Keratinocyte (primary cell): ENCODE results near the gene TFDP1. TPM values are rescaled to one million over a fixed set of nuclear protein-coding genes. Genes with fewer than 3 reads are reported as not detected.

Experiments
- DNase-seq: peaks from one replicate; pipeline ENCODE4 v3.0.0-alpha.2; 2011; ENCODE audit warnings: low read depth, missing footprints, low spot score
- FAIRE-seq: peaks from 2 replicates; lab custom pipeline; 2011; peaks lifted over from hg19 to GRCh38; lab: Jason Lieb, UNC
- H2AFZ ChIP-seq: 2 replicates; pipeline ENCODE4 v1.6.0; 2012; ENCODE audit warnings: low read length, control low read depth, inconsistent platforms; ENCODE audit not compliant: control insufficient read depth
- H3K27ac ChIP-seq: 2 replicates; pipeline ENCODE4 v1.5.1; 2011; ENCODE audit warnings: low read length; ENCODE audit not compliant: control insufficient read depth, insufficient read depth
- H3K27me3 ChIP-seq: 3 replicates; pipeline ENCODE4 v1.6.0; 2011; ENCODE audit warnings: low read length; ENCODE audit not compliant: control insufficient read depth, insufficient read depth; ENCODE audit errors: extremely low read depth
- H3K36me3 ChIP-seq, 2 experiments: 2 replicates in 1 of 2; 3 replicates in 1 of 2; pipeline ENCODE4 v1.5.1; 2011; ENCODE audit warnings: low read length in 2 of 2, mild to moderate bottlenecking in 1 of 2; ENCODE audit not compliant: control insufficient read depth in 2 of 2, insufficient read depth in 2 of 2; ENCODE audit errors: extremely low read depth in 1 of 2
- H3K4me1 ChIP-seq: 3 replicates; pipeline ENCODE4 v1.5.1; 2011; ENCODE audit warnings: low read length; ENCODE audit not compliant: control insufficient read depth, insufficient read depth; ENCODE audit errors: extremely low read depth
- H3K4me2 ChIP-seq: 3 replicates; pipeline ENCODE4 v1.6.0; 2011; ENCODE audit warnings: low read depth, low read length; ENCODE audit not compliant: control insufficient read depth, insufficient read depth; ENCODE audit errors: extremely low read depth
- H3K4me3 ChIP-seq, 3 experiments: fragments of 200-600 bp in 1 of 3; sonication (generic) in 1 of 3; 2 replicates in 2 of 3; 3 replicates in 1 of 3; pipeline ENCODE4 v1.5.1; 2011 to 2016; ENCODE audit warnings: low read length in 3 of 3, mild to moderate bottlenecking in 3 of 3, control low read depth in 2 of 3, inconsistent platforms in 1 of 3, low read depth in 1 of 3, mixed read lengths in 1 of 3, mixed run types in 1 of 3, moderate library complexity in 1 of 3; ENCODE audit not compliant: control insufficient read depth in 2 of 3, insufficient read depth in 2 of 3; ENCODE audit errors: extremely low read depth in 1 of 3
- H3K79me2 ChIP-seq: 2 replicates; pipeline ENCODE4 v1.6.0; 2012; ENCODE audit warnings: low read length; ENCODE audit not compliant: control insufficient read depth, insufficient read depth
- H3K9ac ChIP-seq: 3 replicates; pipeline ENCODE4 v1.6.0; 2011; ENCODE audit warnings: low read length; ENCODE audit not compliant: control insufficient read depth, insufficient read depth; ENCODE audit errors: extremely low read depth
- H3K9me1 ChIP-seq: 3 replicates; pipeline ENCODE4 v1.6.0; 2011; ENCODE audit warnings: low read length; ENCODE audit not compliant: control insufficient read depth, insufficient read depth; ENCODE audit errors: extremely low read depth
- H3K9me3 ChIP-seq: 2 replicates; pipeline ENCODE4 v1.5.1; 2012; ENCODE audit warnings: low read depth, low read length; ENCODE audit not compliant: control insufficient read depth
- H4K20me1 ChIP-seq: 3 replicates; pipeline ENCODE4 v1.6.0; 2011; ENCODE audit warnings: low read length; ENCODE audit not compliant: control insufficient read depth, insufficient read depth; ENCODE audit errors: extremely low read depth
- EZH2 ChIP-seq: IDR thresholded peaks from one replicate; pipeline ENCODE4 v1.6.1; 2012; ENCODE audit warnings: inconsistent platforms, mild to moderate bottlenecking, low read length, moderate library complexity
- dilution Hi-C: fragments of 300-500 bp; cut with MboI; formaldehyde crosslinking; loops from one replicate; pipeline ENCODE4 v1.7.0; 2020; ENCODE audit warnings: low sequenced_read_pairs; ENCODE audit not compliant: extremely low pct_ligation_motif_present
- polyA plus RNA-seq, 5 experiments: library from polyadenylated mRNA; depleted of rRNA in 3 of 5; stranded (reverse) in 3 of 5; stranded (forward) in 1 of 5; unstranded in 1 of 5; fragments of >200 nt; gene quantifications; 1 replicate in 1 of 5; 2 replicates in 3 of 5; 3 replicates in 1 of 5; pipeline versions ENCODE4 v1.2.1 to v1.2.3, GENCODE V29; 2011 to 2012; ENCODE audit warnings: missing spikeins in 2 of 5, low read depth in 1 of 5, low replicate concordance in 1 of 5
- TF ChIP-seq, protein P1 (sequence below), 3 experiments: IDR thresholded peaks in 1 of 3; conservative IDR thresholded peaks in 1 of 3; optimal IDR thresholded peaks in 1 of 3; 2 replicates in 2 of 3; 3 replicates in 1 of 3; pipeline versions ENCODE3 to v1.5.1; 2011; ENCODE audit warnings: low read length in 3 of 3, mild to moderate bottlenecking in 3 of 3, moderate library complexity in 2 of 3, control low read depth in 1 of 3, inconsistent platforms in 1 of 3; ENCODE audit not compliant: insufficient read depth in 2 of 3; ENCODE audit errors: extremely low read depth in 1 of 3

The TFDP1 gene
- polyA plus RNA-seq, 1 donor (not counting 4 experiments of a cell fraction or from before 2014, with no cell fraction given), result 105 TPM

DNA sequence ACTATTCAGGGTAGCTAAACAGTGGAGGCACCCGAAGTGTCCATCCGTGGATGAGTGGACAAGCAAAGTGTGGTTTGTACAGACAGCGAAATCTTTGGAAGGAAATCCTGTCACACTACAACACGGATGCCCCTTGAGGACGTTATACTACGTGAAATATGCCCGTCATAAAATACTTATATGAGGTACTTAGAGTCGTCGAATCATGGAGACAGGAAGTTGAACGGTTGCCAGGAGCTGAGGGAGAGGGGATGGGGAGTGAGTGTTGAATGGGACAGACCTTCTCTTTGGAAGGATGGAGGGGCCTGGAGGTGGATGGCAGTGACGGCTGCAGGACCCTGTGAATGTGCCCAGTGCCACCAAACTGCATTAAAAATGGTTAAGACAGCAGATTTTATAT lies 61.8 kb downstream of the TFDP1 start:
- Histone ChIP-seq H2AFZ (no peak overlapping the region), H3K79me2 (no peaks in the 10 kb centered on the region), H3K36me3 (peaks cover 2 to 6% of the 10 kb centered on the region in 2 experiments), H3K9ac (no peak overlapping the region), H3K9me3 (peaks cover 2% of the 10 kb centered on the region), H3K9me1 (no peaks in the 10 kb centered on the region), H3K4me3 (no peak overlapping the region), H4K20me1 (no peaks in the 10 kb centered on the region), H3K4me2 (no peak overlapping the region), H3K27me3 (peaks cover 5% of the 10 kb centered on the region), H3K27ac (no peak overlapping the region), H3K4me1 (peaks cover 2% of the 10 kb centered on the region)
- no peak for FAIRE-seq
- TF ChIP-seq, protein P1, sequence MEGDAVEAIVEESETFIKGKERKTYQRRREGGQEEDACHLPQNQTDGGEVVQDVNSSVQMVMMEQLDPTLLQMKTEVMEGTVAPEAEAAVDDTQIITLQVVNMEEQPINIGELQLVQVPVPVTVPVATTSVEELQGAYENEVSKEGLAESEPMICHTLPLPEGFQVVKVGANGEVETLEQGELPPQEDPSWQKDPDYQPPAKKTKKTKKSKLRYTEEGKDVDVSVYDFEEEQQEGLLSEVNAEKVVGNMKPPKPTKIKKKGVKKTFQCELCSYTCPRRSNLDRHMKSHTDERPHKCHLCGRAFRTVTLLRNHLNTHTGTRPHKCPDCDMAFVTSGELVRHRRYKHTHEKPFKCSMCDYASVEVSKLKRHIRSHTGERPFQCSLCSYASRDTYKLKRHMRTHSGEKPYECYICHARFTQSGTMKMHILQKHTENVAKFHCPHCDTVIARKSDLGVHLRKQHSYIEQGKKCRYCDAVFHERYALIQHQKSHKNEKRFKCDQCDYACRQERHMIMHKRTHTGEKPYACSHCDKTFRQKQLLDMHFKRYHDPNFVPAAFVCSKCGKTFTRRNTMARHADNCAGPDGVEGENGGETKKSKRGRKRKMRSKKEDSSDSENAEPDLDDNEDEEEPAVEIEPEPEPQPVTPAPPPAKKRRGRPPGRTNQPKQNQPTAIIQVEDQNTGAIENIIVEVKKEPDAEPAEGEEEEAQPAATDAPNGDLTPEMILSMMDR (optimal IDR thresholded peaks at IDR 0.05 in 1 of 3, IDR thresholded peaks at IDR 0.05 in 1 of 3, conservative IDR thresholded peaks at IDR 0.05 in 1 of 3; ENCODE audit: extremely low read depth in 1 of 3, insufficient read depth in 2 of 3, low read length in 3 of 3), result no peak
- TF ChIP-seq EZH2, result no peak
- dilution Hi-C loops, result no loop called here
- DNase-seq, result no peak

DNA sequence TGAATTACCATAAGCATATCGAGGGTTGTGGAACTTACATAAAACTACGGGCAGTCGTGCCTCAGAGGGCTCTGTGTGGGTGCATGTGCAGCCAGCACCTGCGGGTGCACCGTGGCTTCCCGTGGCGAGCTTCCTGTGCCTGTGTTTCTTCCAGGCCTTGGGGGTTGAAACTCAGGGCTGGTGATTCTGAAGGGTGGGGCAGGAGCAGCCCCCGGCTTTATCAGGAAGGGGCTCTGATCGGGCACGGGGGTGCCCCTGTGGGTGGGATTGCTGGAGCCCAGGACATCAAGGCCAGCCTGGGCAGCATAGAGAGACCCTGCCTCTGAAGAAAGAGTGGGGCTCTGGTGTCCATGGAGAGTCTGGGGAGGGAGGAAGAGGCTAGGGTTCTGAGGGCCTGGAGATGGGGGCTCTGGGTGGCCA lies 62.4 kb downstream of the TFDP1 start:
- dilution Hi-C loops, result no loop called here
- no peak overlapping the region for H3K27ac ChIP-seq
- H3K9ac ChIP-seq, result no peak overlapping the region
- H3K27me3 ChIP-seq, result peaks cover 5% of the 10 kb centered on the region
- DNase-seq, result no peak
- H3K4me1 ChIP-seq, result peaks cover 2% of the 10 kb centered on the region
- H3K9me3 ChIP-seq, result peaks cover 2% of the 10 kb centered on the region
- no peak overlapping the region for H3K4me2 ChIP-seq
- no peak for FAIRE-seq
- H3K79me2 ChIP-seq, result no peaks in the 10 kb centered on the region
- H3K4me3 ChIP-seq, result no peak overlapping the region
- H2AFZ ChIP-seq, result no peak overlapping the region
- no peaks in the 10 kb centered on the region for H4K20me1 ChIP-seq
- H3K9me1 ChIP-seq, result no peaks in the 10 kb centered on the region
- peaks cover 0 to under 1% of the 10 kb centered on the region in 2 experiments for H3K36me3 ChIP-seq
- TF ChIP-seq EZH2, result no peak
- TF ChIP-seq, protein P1 (optimal IDR thresholded peaks at IDR 0.05 in 1 of 3, IDR thresholded peaks at IDR 0.05 in 1 of 3, conservative IDR thresholded peaks at IDR 0.05 in 1 of 3; ENCODE audit: extremely low read depth in 1 of 3, insufficient read depth in 2 of 3, low read length in 3 of 3), result no peak
